H1 (cell line): ENCODE results near the gene TBX15. TPM values are rescaled to one million over a fixed set of nuclear protein-coding genes. Genes with fewer than 3 reads are reported as not detected.

Source experiments
- CTCF ChIA-PET: fragments of 300-600 bp; sonication (Branson Sonifier 250); formaldehyde crosslinking; loops from one replicate; lab custom pipeline; 2021; ENCODE audit not compliant: partially characterized antibody; lab: Charles Lee
- POLR2A ChIA-PET: fragments of 300-600 bp; sonication (Branson Sonifier 250); formaldehyde crosslinking; loops from one replicate; lab custom pipeline; 2021; ENCODE audit warnings: inconsistent platforms; ENCODE audit not compliant: partially characterized antibody; lab: Charles Lee
- DNase-seq, 2 experiments: peaks; one replicate each; pipeline versions ENCODE4 v3.0.0 to v3.0.0-alpha.2; 2010 to 2022; ENCODE audit warnings: low spot score in 2 of 2, low read depth in 1 of 2, mixed read lengths in 1 of 2
- FAIRE-seq: peaks from 2 replicates; lab custom pipeline; 2011; peaks lifted over from hg19 to GRCh38; lab: Jason Lieb, UNC
- H2AFZ ChIP-seq: 2 replicates; pipeline ENCODE4 v1.8.1; 2012; ENCODE audit warnings: low read length, inconsistent platforms
- H2AK5ac ChIP-seq: 2 replicates; pipeline ENCODE4 v1.6.1; 2013; ENCODE audit warnings: low read depth, low read length
- H2BK120ac ChIP-seq: replicated peaks from 2 replicates; pipeline ENCODE3; 2013; ENCODE audit warnings: low read depth, low read length, inconsistent platforms
- H2BK12ac ChIP-seq: 2 replicates; pipeline ENCODE4 v1.6.1; 2013; ENCODE audit warnings: low read depth, low read length
- H2BK15ac ChIP-seq: 2 replicates; pipeline ENCODE4 v1.6.1; 2013; ENCODE audit warnings: low read length
- H2BK20ac ChIP-seq: 2 replicates; pipeline ENCODE4 v1.6.1; 2013; ENCODE audit warnings: low read length
- H2BK5ac ChIP-seq: 2 replicates; pipeline ENCODE4 v1.6.1; 2013; ENCODE audit warnings: low read depth, low read length
- H3K14ac ChIP-seq: 2 replicates; pipeline ENCODE4 v1.6.1; 2013; ENCODE audit warnings: inconsistent platforms; ENCODE audit not compliant: insufficient read length
- H3K18ac ChIP-seq: 2 replicates; pipeline ENCODE4 v1.6.1; 2013; ENCODE audit warnings: low read length; ENCODE audit errors: extremely low read depth
- H3K23ac ChIP-seq: 2 replicates; pipeline ENCODE4 v1.6.1; 2013; ENCODE audit warnings: inconsistent platforms; ENCODE audit not compliant: insufficient read length
- H3K23me2 ChIP-seq: 2 replicates; pipeline ENCODE4 v1.6.1; 2013; ENCODE audit warnings: low read depth, low read length
- H3K27ac ChIP-seq: 2 replicates; pipeline ENCODE4 v1.6.1; 2011; ENCODE audit warnings: low read depth, low read length, inconsistent platforms
- H3K27me3 ChIP-seq, 4 experiments: replicated peaks in 1 of 4; 1 replicate in 1 of 4; 2 replicates in 3 of 4; pipeline versions ENCODE4 v1.6.1 to v1.8.1; 2011 to 2013; ENCODE audit warnings: low read length in 3 of 4, mild to moderate bottlenecking in 3 of 4, inconsistent platforms in 2 of 4, mixed read lengths in 2 of 4, moderate library complexity in 1 of 4; ENCODE audit not compliant: control insufficient read depth in 3 of 4, insufficient read depth in 3 of 4; ENCODE audit errors: extremely low read depth in 1 of 4
- H3K36me3 ChIP-seq, 4 experiments: 2 replicates each; pipeline versions ENCODE4 v1.6.1 to v1.8.1; 2011 to 2013; ENCODE audit warnings: mild to moderate bottlenecking in 4 of 4, low read length in 3 of 4, moderate library complexity in 2 of 4, control low read depth in 1 of 4, inconsistent platforms in 1 of 4; ENCODE audit not compliant: insufficient read depth in 4 of 4, control insufficient read depth in 2 of 4
- H3K4ac ChIP-seq: replicated peaks from 2 replicates; pipeline ENCODE3; 2013; ENCODE audit warnings: low read length, low read depth, mixed read lengths, inconsistent platforms; ENCODE audit not compliant: insufficient read length
- H3K4me1 ChIP-seq, 4 experiments: replicated peaks in 1 of 4; 1 replicate in 1 of 4; 2 replicates in 3 of 4; pipeline versions ENCODE4 v1.6.1 to v1.8.1; 2011 to 2013; ENCODE audit warnings: low read length in 3 of 4, inconsistent platforms in 2 of 4, mixed read lengths in 1 of 4; ENCODE audit not compliant: insufficient read depth in 4 of 4, control insufficient read depth in 3 of 4
- H3K4me2 ChIP-seq, 2 experiments: 2 replicates each; pipeline versions ENCODE4 v1.6.1 to v1.8.1; 2011 to 2013; ENCODE audit warnings: low read depth in 2 of 2, low read length in 2 of 2, control low read depth in 1 of 2, inconsistent platforms in 1 of 2, mild to moderate bottlenecking in 1 of 2; ENCODE audit not compliant: insufficient read depth in 1 of 2
- H3K4me3 ChIP-seq, 4 experiments: fragments of 200-600, 300-600 bp in 1 of 4; sonication (generic), shearing (Covaris generic), sonication (Bioruptor Twin) in 1 of 4; 2 replicates each; pipeline versions ENCODE4 v1.5.1 to v1.8.1; 2011 to 2016; ENCODE audit warnings: low read length in 4 of 4, low read depth in 3 of 4, control low read depth in 2 of 4, inconsistent platforms in 2 of 4, mild to moderate bottlenecking in 2 of 4, mixed read lengths in 1 of 4, moderate library complexity in 1 of 4; ENCODE audit not compliant: insufficient read depth in 2 of 4; ENCODE audit errors: extremely low read depth in 1 of 4
- H3K56ac ChIP-seq: replicated peaks from 2 replicates; pipeline ENCODE3; 2013; ENCODE audit warnings: low read depth, mild to moderate bottlenecking, mixed read lengths, low read length, inconsistent platforms; ENCODE audit not compliant: insufficient read length
- H3K79me1 ChIP-seq: 2 replicates; pipeline ENCODE4 v1.6.1; 2013; ENCODE audit warnings: low read depth, low read length, control low read depth
- H3K79me2 ChIP-seq, 2 experiments: 2 replicates each; pipeline versions ENCODE4 v1.6.1 to v1.8.1; 2012 to 2013; ENCODE audit warnings: low read length in 2 of 2, mild to moderate bottlenecking in 2 of 2, inconsistent platforms in 1 of 2; ENCODE audit not compliant: insufficient read depth in 2 of 2, control insufficient read depth in 1 of 2
- H3K9ac ChIP-seq, 4 experiments: replicated peaks in 1 of 4; 1 replicate in 1 of 4; 2 replicates in 3 of 4; pipeline versions ENCODE4 v1.6.1 to v1.8.1; 2011 to 2013; ENCODE audit warnings: low read depth in 3 of 4, low read length in 3 of 4, control low read depth in 2 of 4, mild to moderate bottlenecking in 2 of 4, moderate library complexity in 2 of 4, inconsistent platforms in 1 of 4; ENCODE audit errors: extremely low read depth in 1 of 4
- H3K9me3 ChIP-seq, 2 experiments: 2 replicates each; pipeline versions ENCODE4 v1.6.1 to v1.8.1; 2012 to 2013; ENCODE audit warnings: mild to moderate bottlenecking in 2 of 2, moderate library complexity in 2 of 2, control low read depth in 1 of 2, inconsistent platforms in 1 of 2, low read depth in 1 of 2, low read length in 1 of 2, mixed read lengths in 1 of 2; ENCODE audit not compliant: insufficient read depth in 2 of 2
- H4K20me1 ChIP-seq, 2 experiments: replicated peaks in 1 of 2; 2 replicates each; pipeline versions ENCODE3 to v1.8.1; 2011 to 2013; ENCODE audit warnings: inconsistent platforms in 2 of 2, low read length in 2 of 2, mild to moderate bottlenecking in 1 of 2; ENCODE audit not compliant: insufficient read depth in 2 of 2, control insufficient read depth in 1 of 2
- H4K5ac ChIP-seq: 2 replicates; pipeline ENCODE4 v1.6.1; 2013; ENCODE audit warnings: low read length, low read depth, mixed read lengths, inconsistent platforms; ENCODE audit not compliant: insufficient read length
- H4K8ac ChIP-seq: 2 replicates; pipeline ENCODE4 v1.8.0; 2013; ENCODE audit warnings: mild to moderate bottlenecking, moderate library complexity, low read length, inconsistent platforms; ENCODE audit not compliant: insufficient read depth; ENCODE audit errors: extremely low read depth
- H4K91ac ChIP-seq: replicated peaks from 2 replicates; pipeline ENCODE3; 2013; ENCODE audit warnings: low read length, mixed read lengths, inconsistent platforms; ENCODE audit not compliant: insufficient read length
- EGR1 ChIP-seq: IDR thresholded peaks from 2 replicates; pipeline ENCODE4 v1.6.1; 2011; ENCODE audit warnings: low read depth, low read length, borderline replicate concordance
- EZH2 ChIP-seq: fragments of 200-600 bp; sonication (generic); IDR thresholded peaks from 2 replicates; pipeline ENCODE4 v1.7.1; 2012; ENCODE audit warnings: low read depth, mild to moderate bottlenecking, moderate library complexity, low read length, inconsistent platforms; ENCODE audit not compliant: severe bottlenecking
- KDM4A ChIP-seq: IDR thresholded peaks from one replicate; pipeline ENCODE4 v1.7.1; 2012; ENCODE audit warnings: low read depth, mild to moderate bottlenecking, moderate library complexity, low read length, inconsistent platforms; ENCODE audit not compliant: severe bottlenecking
- POLR2A ChIP-seq, 2 experiments: IDR thresholded peaks; 1 replicate in 1 of 2; 2 replicates in 1 of 2; pipeline ENCODE4 v1.6.1; 2011; ENCODE audit warnings: low read depth in 2 of 2, low read length in 2 of 2, mild to moderate bottlenecking in 2 of 2; ENCODE audit errors: control extremely low read depth in 1 of 2
- RNF2 ChIP-seq: fragments of 200-900, 300-1000 bp; sonication (generic); IDR thresholded peaks from 2 replicates; pipeline ENCODE4 v1.7.1; 2016; ENCODE audit warnings: borderline replicate concordance, low read depth, mild to moderate bottlenecking, antibody characterized with exemption, low read length; ENCODE audit not compliant: poor library complexity, severe bottlenecking; ENCODE audit errors: missing control alignments
- SAP30 ChIP-seq: fragments of 300-600 bp; sonication (generic); IDR thresholded peaks from 2 replicates; pipeline ENCODE4 v1.7.1; 2012; ENCODE audit warnings: low read length, moderate library complexity, mild to moderate bottlenecking, inconsistent platforms; ENCODE audit not compliant: insufficient read depth, insufficient replicate concordance
- SP1 ChIP-seq: IDR thresholded peaks from 2 replicates; pipeline ENCODE4 v1.6.1; 2011; ENCODE audit warnings: low read depth, low read length
- SUZ12 ChIP-seq: fragments of 200-600 bp; sonication (generic); IDR thresholded peaks from 2 replicates; pipeline ENCODE4 v1.6.1; 2012; ENCODE audit warnings: mild to moderate bottlenecking, inconsistent platforms, low read length, moderate library complexity, mixed read lengths
- WGBS, 2 experiments: shearing (Covaris generic) in 1 of 2; methylation state at CpG; one replicate each; pipeline versions ENCODE4 v1.1.6 to v1.1.7; 2013 to 2015; ENCODE audit warnings: low lambda C conversion rate in 2 of 2, mixed read lengths in 2 of 2, inconsistent platforms in 1 of 2, low coverage in 1 of 2, missing lambda C conversion rate in 1 of 2; ENCODE audit not compliant: insufficient replicate concordance in 2 of 2, insufficient coverage in 1 of 2, insufficient read length in 1 of 2; ENCODE audit errors: extremely low coverage in 1 of 2, missing lambda C conversion rate in 1 of 2; 5-methylcytosine and 5-hydroxymethylcytosine counted together
- polyA plus RNA-seq, 7 experiments: library from polyadenylated mRNA; depleted of rRNA in 3 of 7; stranded (reverse) in 5 of 7; unstranded in 2 of 7; fragments of >200 nt in 5 of 7; fragments of 200-250 nt in 2 of 7; gene quantifications; 1 replicate in 5 of 7; 2 replicates in 1 of 7; 4 replicates in 1 of 7; pipeline versions ENCODE4 v1.2.1 to v1.2.3, GENCODE V29; 2011 to 2013; ENCODE audit warnings: missing spikeins in 2 of 7, mixed read lengths in 2 of 7
- total RNA-seq: library from RNA; stranded (reverse); fragmentation: NEBNext Ultra II Directional; extraction: Animal tissue kit (Norgen Biotek cat#: 25700); gene quantifications from 2 replicates; pipeline ENCODE4 v1.2.1, GENCODE V29; 2021
- TF ChIP-seq, protein P1 (sequence below): IDR thresholded peaks from 2 replicates; pipeline ENCODE4 v1.6.1; 2012; ENCODE audit warnings: inconsistent platforms

Gene TBX15
- total and polyA plus RNA-seq, 2 of the 8 experiments (the other 6 are each of a cell fraction or from before 2014, with no cell fraction given): 0.14 to 0.24 TPM

DNA sequence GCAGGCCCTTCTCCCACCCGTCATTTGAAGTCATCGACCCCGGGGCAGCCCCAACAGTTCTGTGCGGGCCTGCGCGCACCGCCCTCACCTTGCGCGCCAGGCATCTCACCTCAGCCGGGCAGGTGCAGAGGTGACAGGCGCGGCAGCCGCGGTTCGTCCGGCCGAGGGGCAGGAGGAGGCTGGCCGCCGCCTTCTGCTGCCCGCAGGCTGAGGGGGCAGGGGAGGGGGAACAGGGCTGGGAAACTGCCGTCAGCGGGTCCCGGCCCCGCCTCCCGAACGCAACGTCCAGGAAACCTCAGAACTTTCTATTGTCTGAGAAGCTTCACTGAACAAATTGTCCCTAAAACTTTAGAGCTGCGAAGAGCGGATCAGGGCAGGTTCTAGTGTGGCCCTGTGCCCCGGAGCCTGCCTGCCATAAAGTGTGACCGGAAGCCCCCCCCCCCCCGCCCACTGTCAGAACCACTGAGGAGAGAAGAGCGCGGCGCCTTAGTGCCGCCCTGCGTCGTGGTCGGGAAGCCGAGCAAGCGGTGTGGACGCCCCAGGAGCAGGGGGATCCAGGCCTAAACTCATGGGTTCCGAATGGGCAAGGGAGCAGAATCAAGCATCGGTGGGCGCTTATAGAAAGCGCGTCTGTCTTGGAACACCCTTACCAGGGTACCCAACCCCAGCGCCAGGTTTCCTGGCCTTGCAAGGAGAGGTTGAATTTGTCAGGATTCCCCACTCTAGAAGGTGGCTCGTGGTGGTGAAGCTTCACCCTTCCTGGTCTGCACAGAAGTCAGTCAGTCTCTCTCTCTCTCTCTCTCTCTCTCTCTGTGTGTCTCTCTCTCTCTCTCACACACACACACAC lies 13.3 kb upstream of the TBX15 start:
- DNase-seq: peak in 1 of 2 experiments; percentile 60
- Histone ChIP-seq H2BK20ac (no peak overlapping the region), H3K4me2 (peak overlapping the region; percentile 68 to 85), H2BK120ac (no peak overlapping the region), H3K23me2 (no peaks in the 10 kb centered on the region; the same call in 1 of the 2 replicates), H3K79me2 (no peaks in the 10 kb centered on the region), H4K91ac (no peak overlapping the region), H3K4me3 (peak overlapping the region; percentile 4 to 53 (median 28); a peak in 5 of 8 replicates), H3K9ac (no peak overlapping the region), H3K23ac (no peak overlapping the region), H3K36me3 (no peaks in the 10 kb centered on the region), H2AK5ac (no peak overlapping the region), H2AFZ (no peak overlapping the region), H2BK12ac (0 out of 2 replicates have a peak overlapping the region, but pooled peaks have one; percentile 60), H3K27ac (no peak overlapping the region), H2BK5ac (no peak overlapping the region), H3K4ac (no peak overlapping the region), H4K8ac (no peak overlapping the region), H3K4me1 (peaks cover 9 to 31% (median 11%) of the 10 kb centered on the region in 4 experiments), H4K5ac (no peak overlapping the region), H3K79me1 (no peaks in the 10 kb centered on the region), H3K56ac (no peak overlapping the region), H4K20me1 (peaks cover 5 to 24% of the 10 kb centered on the region in 2 experiments), H3K14ac (no peak overlapping the region), H3K27me3 (peaks cover 96 to 100% (median 99%) of the 10 kb centered on the region in 4 experiments), H3K18ac (peak overlapping the region; percentile 32; the same call in 1 of the 2 replicates), H2BK15ac (no peak overlapping the region), H3K9me3 (no peaks in the 10 kb centered on the region)
- 1% methylated on average over 43 of the region's 49 CpGs; no CpG with 5 or more reads in 1 of the 2 experiments for WGBS, 2 experiments
- POLR2A ChIA-PET: interaction anchor here (1.0 to 1.9 kb wide), 3 partner anchors 15 to 21 kb away, joined by 3 to 6 read pairs (median 4); no protein-coding TSS in a partner anchor
- FAIRE-seq: no peak
- CTCF ChIA-PET: interaction anchor here (2.3 to 5.9 kb wide), 4 partner anchors 8 to 16 kb away, joined by 10 to 35 read pairs (median 12); no protein-coding TSS in a partner anchor
- TF ChIP-seq SAP30 (no peak), EZH2 (peak; percentile 50), RNF2 (peak; percentile 60), SP1 (no peak), KDM4A (peak; percentile 3), EGR1 (no peak), SUZ12 (peak; percentile 70; the same call in 1 of the 2 replicates), POLR2A (IDR thresholded peaks at IDR 0.05; ENCODE audit: control extremely low read depth in 1 of 2, low read depth in 2 of 2, low read length in 2 of 2) (no peak)
- TF ChIP-seq, protein P1, sequence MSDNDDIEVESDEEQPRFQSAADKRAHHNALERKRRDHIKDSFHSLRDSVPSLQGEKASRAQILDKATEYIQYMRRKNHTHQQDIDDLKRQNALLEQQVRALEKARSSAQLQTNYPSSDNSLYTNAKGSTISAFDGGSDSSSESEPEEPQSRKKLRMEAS: peak; percentile 46; the same call in 1 of the 2 replicates
